ENCODE results near the gene RELB. TPM values are rescaled to one million over a fixed set of nuclear protein-coding genes. Genes with fewer than 3 reads are reported as not detected.

RELB gene
- total RNA-seq, 2 experiments from 2014 or later, result 62.4 to 63.1 TPM

GRCh38 chr19:45008552-45008951 is 7.3 kb downstream of the RELB start:
- POLR2A ChIA-PET, result no interaction called here
- Mint-ChIP-seq H3K4me1 (ENCODE audit: low read depth) (peaks cover 6% of the 10 kb centered on the region), H3K27ac (no peak overlapping the region), H3K9me3 (no peaks in the 10 kb centered on the region), H3K36me3 (peaks cover 21% of the 10 kb centered on the region), H3K4me3 (no peak overlapping the region), H3K27me3 (no peaks in the 10 kb centered on the region)
- no peak for DNase-seq
- intact Hi-C loops (cut with micrococcal nuclease), result no loop called here
- CTCF ChIA-PET, result no interaction called here

- H3K27me3 Mint-ChIP-seq, result no peaks in the 10 kb centered on the region
- ChIA-PET POLR2A (no interaction called here), CTCF (no interaction called here)
- H3K4me3 Mint-ChIP-seq, result no peak overlapping the region
- DNase-seq, result no peak
- peak overlapping the region; percentile 1 for H3K27ac Mint-ChIP-seq
- intact Hi-C loops (cut with micrococcal nuclease), result no loop called here
- H3K36me3 Mint-ChIP-seq, result peaks cover 25% of the 10 kb centered on the region
- H3K9me3 Mint-ChIP-seq, result no peaks in the 10 kb centered on the region
- H3K4me1 Mint-ChIP-seq (ENCODE audit: low read depth), result peaks cover 6% of the 10 kb centered on the region
Measured at GRCh38 chr19:45009625-45010255, 8.5 kb downstream of the RELB start.

- CTCF ChIA-PET, result no interaction called here
- intact Hi-C loops (cut with micrococcal nuclease), result no loop called here
- Mint-ChIP-seq H3K27ac (no peak overlapping the region), H3K4me3 (no peak overlapping the region), H3K4me1 (ENCODE audit: low read depth) (peaks cover 9% of the 10 kb centered on the region), H3K9me3 (no peaks in the 10 kb centered on the region), H3K36me3 (peaks cover 27% of the 10 kb centered on the region), H3K27me3 (no peaks in the 10 kb centered on the region)
- DNase-seq, result no peak
- POLR2A ChIA-PET, result no interaction called here
Measured at GRCh38 chr19:45010306-45010705, 9.0 kb downstream of the RELB start.

GRCh38 chr19:45011959-45012358 is 10.7 kb downstream of the RELB start:
- CTCF ChIA-PET, result no interaction called here
- POLR2A ChIA-PET, result no interaction called here

GRCh38 chr19:45016388-45017314 is 15.4 kb downstream of the RELB start:
- peak overlapping the region; percentile 34 for H3K4me3 Mint-ChIP-seq
- POLR2A ChIA-PET, result interaction anchor here (0.7 to 2.4 kb wide), 2 partner anchors 15 to 57 kb away, joined by 3 to 10 read pairs; no protein-coding TSS in a partner anchor
- H3K27ac Mint-ChIP-seq, result peak overlapping the region; percentile 90

More at GRCh38 chr19:45011959-45012358, 10.7 kb downstream of the RELB start:
- H3K27me3 Mint-ChIP-seq, result no peaks in the 10 kb centered on the region
- H3K27ac Mint-ChIP-seq, result no peak overlapping the region
- peaks cover 18% of the 10 kb centered on the region for H3K36me3 Mint-ChIP-seq
- intact Hi-C loops (cut with micrococcal nuclease), result no loop called here
- no peaks in the 10 kb centered on the region for H3K9me3 Mint-ChIP-seq
- H3K4me3 Mint-ChIP-seq, result no peak overlapping the region
- H3K4me1 Mint-ChIP-seq (ENCODE audit: low read depth), result peaks cover 15% of the 10 kb centered on the region
- DNase-seq, result no peak

GRCh38 chr19:45019187-45019586 is 17.9 kb downstream of the RELB start:
- H3K9me3 Mint-ChIP-seq, result no peaks in the 10 kb centered on the region
- no peak for DNase-seq
- no peak overlapping the region for H3K4me3 Mint-ChIP-seq
- peak overlapping the region; percentile 11 for H3K27ac Mint-ChIP-seq
- H3K36me3 Mint-ChIP-seq, result peaks cover 27% of the 10 kb centered on the region
- no peaks in the 10 kb centered on the region for H3K27me3 Mint-ChIP-seq
- POLR2A ChIA-PET, result interaction anchor here (0.9 kb wide), 1 partner anchor 20 kb away, joined by 3 read pairs; the partner anchor contains the start of gene CLASRP
- CTCF ChIA-PET, result interaction anchor here (0.7 to 1.2 kb wide), 3 partner anchors 31 to 168 kb away, joined by 3 read pairs; no protein-coding TSS in a partner anchor
- H3K4me1 Mint-ChIP-seq (ENCODE audit: low read depth), result peaks cover 17% of the 10 kb centered on the region
- intact Hi-C loops (cut with micrococcal nuclease), result loop anchor here (5.0 kb wide), 1 partner anchor 158 kb away; the partner anchor contains the start of genes BLOC1S3 and TRAPPC6A

More at GRCh38 chr19:45016388-45017314, 15.4 kb downstream of the RELB start:
- H3K9me3 Mint-ChIP-seq, result no peaks in the 10 kb centered on the region
- CTCF ChIA-PET, result interaction anchor here (0.6 to 2.0 kb wide), 4 partner anchors 23 to 43 kb away, joined by 3 to 6 read pairs (median 5); partner anchors contain the start of gene CLASRP
- peaks cover 17% of the 10 kb centered on the region for H3K4me1 Mint-ChIP-seq (ENCODE audit: low read depth)
- peak; percentile 91 for DNase-seq
- H3K27me3 Mint-ChIP-seq, result no peaks in the 10 kb centered on the region
- H3K36me3 Mint-ChIP-seq, result peaks cover 20% of the 10 kb centered on the region
- intact Hi-C loops (cut with micrococcal nuclease), result loop anchor here (1.0 to 5.0 kb wide), 4 partner anchors 14 to 161 kb away; partner anchors contain the start of genes BLOC1S3, TRAPPC6A and ZNF296

- H3K27me3 Mint-ChIP-seq, result no peaks in the 10 kb centered on the region
- no peak overlapping the region for H3K4me3 Mint-ChIP-seq
- intact Hi-C loops (cut with micrococcal nuclease), result no loop called here
- H3K4me1 Mint-ChIP-seq (ENCODE audit: low read depth), result peaks cover 16% of the 10 kb centered on the region
- ChIA-PET POLR2A (no interaction called here), CTCF (interaction anchor here (0.7 kb wide), 1 partner anchor 31 kb away, joined by 3 read pairs; no protein-coding TSS in a partner anchor)
- DNase-seq, result no peak
- H3K9me3 Mint-ChIP-seq, result no peaks in the 10 kb centered on the region
- H3K27ac Mint-ChIP-seq, result no peak overlapping the region
- peaks cover 27% of the 10 kb centered on the region for H3K36me3 Mint-ChIP-seq
Measured at GRCh38 chr19:45020071-45020470, 18.8 kb downstream of the RELB start.

- Mint-ChIP-seq H3K4me1 (ENCODE audit: low read depth) (peaks cover 3% of the 10 kb centered on the region), H3K27ac (no peak overlapping the region), H3K36me3 (peaks cover 31% of the 10 kb centered on the region), H3K4me3 (no peak overlapping the region), H3K27me3 (no peaks in the 10 kb centered on the region), H3K9me3 (no peaks in the 10 kb centered on the region)
- CTCF ChIA-PET, result no interaction called here
- intact Hi-C loops (cut with micrococcal nuclease), result no loop called here
- no peak for DNase-seq
- POLR2A ChIA-PET, result no interaction called here
Measured at GRCh38 chr19:45021971-45022370, 20.7 kb downstream of the RELB start.

- Mint-ChIP-seq H3K36me3 (peaks cover 34% of the 10 kb centered on the region), H3K27me3 (no peaks in the 10 kb centered on the region), H3K4me3 (no peak overlapping the region), H3K4me1 (ENCODE audit: low read depth) (no peaks in the 10 kb centered on the region), H3K9me3 (no peaks in the 10 kb centered on the region), H3K27ac (no peak overlapping the region)
- CTCF ChIA-PET, result no interaction called here
- POLR2A ChIA-PET, result no interaction called here
- intact Hi-C loops (cut with micrococcal nuclease), result no loop called here
- no peak for DNase-seq
Measured at GRCh38 chr19:45023048-45023447, 21.8 kb downstream of the RELB start.

GRCh38 chr19:45025264-45025663 is 24.0 kb downstream of the RELB start:
- Mint-ChIP-seq H3K27ac (no peak overlapping the region), H3K36me3 (peaks cover 37% of the 10 kb centered on the region), H3K27me3 (no peaks in the 10 kb centered on the region), H3K9me3 (no peaks in the 10 kb centered on the region), H3K4me3 (no peak overlapping the region), H3K4me1 (ENCODE audit: low read depth) (no peaks in the 10 kb centered on the region)
- DNase-seq, result no peak
- ChIA-PET CTCF (no interaction called here), POLR2A (no interaction called here)
- intact Hi-C loops (cut with micrococcal nuclease), result no loop called here

GRCh38 chr19:45027371-45027770 is 26.1 kb downstream of the RELB start:
- ChIA-PET CTCF (no interaction called here), POLR2A (interaction anchor here (1.0 to 1.7 kb wide), 3 partner anchors 11 to 25 kb away, joined by 3 to 6 read pairs (median 4); no protein-coding TSS in a partner anchor)
- H3K36me3 Mint-ChIP-seq, result peaks cover 42% of the 10 kb centered on the region
- no peak for DNase-seq
- intact Hi-C loops (cut with micrococcal nuclease), result no loop called here
- no peaks in the 10 kb centered on the region for H3K9me3 Mint-ChIP-seq
- no peaks in the 10 kb centered on the region for H3K27me3 Mint-ChIP-seq
- no peak overlapping the region for H3K4me3 Mint-ChIP-seq
- no peaks in the 10 kb centered on the region for H3K4me1 Mint-ChIP-seq (ENCODE audit: low read depth)
- no peak overlapping the region for H3K27ac Mint-ChIP-seq

GRCh38 chr19:45030825-45031224 is 29.6 kb downstream of the RELB start:
- Mint-ChIP-seq H3K4me1 (ENCODE audit: low read depth) (no peaks in the 10 kb centered on the region), H3K36me3 (peaks cover 49% of the 10 kb centered on the region), H3K27ac (no peak overlapping the region), H3K4me3 (no peak overlapping the region), H3K27me3 (no peaks in the 10 kb centered on the region), H3K9me3 (no peaks in the 10 kb centered on the region)
- DNase-seq, result no peak
- ChIA-PET POLR2A (no interaction called here), CTCF (no interaction called here)
- intact Hi-C loops (cut with micrococcal nuclease), result no loop called here
